Stimulated activated naive CD8-positive, alpha-beta T cell treated with anti-CD3 and anti-CD28 coated beads, Interleukin-15, Interleukin-2, amounts not matched to agents 100 U/mL and 50 U/mL, for 24 hours (primary cell): ENCODE measurements around the gene CFI.

Experiments
- ATAC-seq: fragments of 150-1000 bp; cut with Tn5 transposase; one replicate; pipeline ENCODE4 v1.10.0; 2021
- DNase-seq: peaks from one replicate; pipeline ENCODE4 v3.0.0; 2021

The CFI gene

DNA sequence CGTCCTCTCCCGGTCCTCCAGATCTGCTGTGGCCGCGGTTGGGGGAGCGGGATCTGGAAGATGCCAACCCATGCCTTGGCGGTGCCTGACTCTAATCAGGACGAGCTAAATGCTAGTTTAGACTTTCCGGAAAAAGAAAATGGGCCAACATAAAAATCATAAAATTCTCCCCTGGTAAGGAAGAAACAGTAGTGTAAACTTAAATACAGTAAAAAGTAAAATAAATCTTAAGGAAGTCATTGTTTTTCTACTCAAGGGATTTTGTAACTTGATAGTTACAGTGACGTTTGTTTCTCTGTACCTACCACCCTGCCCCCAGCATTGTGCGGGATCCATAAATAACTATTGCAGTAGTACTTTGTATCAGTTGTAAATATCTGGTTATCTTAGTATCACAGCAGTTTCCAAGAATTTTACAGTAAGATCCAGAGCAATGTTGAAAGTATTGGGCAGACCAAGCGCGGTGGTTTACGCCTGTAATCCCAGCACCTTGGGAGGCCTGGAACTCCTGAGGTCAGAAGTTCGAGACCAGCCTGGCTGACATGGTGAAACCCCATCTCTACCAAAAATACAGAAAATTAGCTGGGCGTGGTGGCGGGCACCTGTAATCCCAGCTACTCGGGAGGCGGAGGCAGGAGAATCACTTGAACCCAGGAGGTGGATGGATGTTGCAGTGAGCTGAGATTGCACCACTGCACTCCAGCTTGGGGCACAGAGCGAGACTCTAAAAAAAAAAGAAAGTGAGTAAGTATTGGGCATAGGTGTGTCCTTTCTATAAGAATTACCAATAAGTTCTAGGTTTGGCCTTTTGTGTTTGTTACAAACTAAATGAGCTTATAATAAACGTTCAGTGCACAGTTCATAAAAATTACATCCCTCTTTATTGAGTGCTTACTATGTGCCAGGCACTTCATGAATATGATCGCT lies 70.9 kb downstream of the CFI start:
- no peak for DNase-seq
- ATAC-seq, result no peak

- ATAC-seq, result peak; percentile 90
- DNase-seq, result peak; percentile 74
These were observed 71.8 kb downstream of the CFI start, which contains the start of gene PLA2G12A for GRCh38 chr4:109729718-109730618. TSS of gene PLA2G12A (minus strand) at chr4:109730070. CDS start at chr4:109729809, 261 bp downstream.

- ATAC-seq (peak; percentile 45), DNase-seq (peak; percentile 47)
These were observed 72.6 kb downstream of the CFI start for GRCh38 chr4:109729117-109729717.

DNA sequence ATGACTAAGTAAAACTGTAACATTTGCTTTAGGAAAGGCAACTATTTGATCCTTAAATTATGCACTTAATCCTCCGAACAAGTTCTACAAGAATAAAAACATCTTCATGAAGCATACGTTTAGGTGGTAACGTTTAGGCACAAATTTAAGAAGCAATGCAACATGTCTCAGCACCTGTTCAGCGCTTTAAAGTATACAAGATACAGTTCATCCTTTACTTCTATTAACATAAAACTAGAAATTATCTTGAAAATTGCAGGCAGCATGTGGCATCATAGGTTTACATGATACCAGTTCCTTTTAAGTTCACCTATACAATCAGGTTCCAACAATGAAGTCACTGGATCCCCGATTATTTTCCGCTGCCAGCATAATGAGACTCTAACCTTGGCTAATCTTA lies 73.4 kb downstream of the CFI start:
- ATAC-seq (no peak), DNase-seq (no peak)

- ATAC-seq, result no peak
- DNase-seq, result no peak
These were observed 78.7 kb downstream of the CFI start for GRCh38 chr4:109723110-109723509.

- DNase-seq (no peak), ATAC-seq (no peak)
These were observed 79.4 kb downstream of the CFI start for GRCh38 chr4:109722357-109722756.

DNA sequence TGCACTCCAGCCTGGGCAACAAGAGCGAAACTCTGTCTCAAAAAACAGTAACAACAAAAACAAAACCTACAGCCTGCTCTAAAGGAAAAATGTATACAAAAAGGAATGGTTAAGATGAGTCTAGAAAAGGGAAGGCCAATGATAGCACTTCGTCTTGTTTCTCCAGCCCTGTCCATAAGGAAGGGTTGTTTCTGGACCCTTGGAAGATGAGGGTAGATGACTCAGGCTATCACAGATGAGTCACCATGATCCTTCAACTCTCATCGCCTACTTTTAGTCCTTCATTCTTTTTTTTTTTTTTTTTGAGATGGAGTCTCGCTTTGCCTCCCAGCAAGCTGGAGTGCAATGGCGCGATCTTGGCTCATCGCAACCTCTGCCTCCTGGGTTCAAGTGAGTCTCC lies 80.8 kb downstream of the CFI start:
- DNase-seq, result no peak
- no peak for ATAC-seq

- DNase-seq, result no peak
- no peak for ATAC-seq
These were observed 82.2 kb downstream of the CFI start for GRCh38 chr4:109719604-109720003.

GRCh38 chr4:109718759-109719158 lies 83.0 kb downstream of the CFI start:
- ATAC-seq, result no peak
- no peak for DNase-seq

DNA sequence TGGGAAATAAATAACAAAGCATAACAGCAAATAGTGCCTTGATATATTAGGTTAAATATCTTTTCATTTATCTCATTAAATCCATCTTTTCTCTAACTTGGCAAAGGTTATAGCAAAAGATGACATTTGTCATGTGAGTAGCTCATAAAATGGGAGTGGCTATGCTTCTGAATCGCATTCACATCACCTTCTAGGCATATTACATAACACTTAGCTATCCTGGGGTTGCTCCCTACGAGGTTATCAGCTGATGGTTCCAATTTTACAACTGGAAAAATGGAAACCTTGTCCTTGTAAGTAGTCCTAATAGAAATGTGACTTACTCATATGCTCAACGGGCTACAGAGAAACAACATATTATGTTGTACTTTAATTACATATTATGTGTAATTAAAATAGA lies 88.3 kb downstream of the CFI start:
- ATAC-seq (no peak), DNase-seq (no peak)

DNA sequence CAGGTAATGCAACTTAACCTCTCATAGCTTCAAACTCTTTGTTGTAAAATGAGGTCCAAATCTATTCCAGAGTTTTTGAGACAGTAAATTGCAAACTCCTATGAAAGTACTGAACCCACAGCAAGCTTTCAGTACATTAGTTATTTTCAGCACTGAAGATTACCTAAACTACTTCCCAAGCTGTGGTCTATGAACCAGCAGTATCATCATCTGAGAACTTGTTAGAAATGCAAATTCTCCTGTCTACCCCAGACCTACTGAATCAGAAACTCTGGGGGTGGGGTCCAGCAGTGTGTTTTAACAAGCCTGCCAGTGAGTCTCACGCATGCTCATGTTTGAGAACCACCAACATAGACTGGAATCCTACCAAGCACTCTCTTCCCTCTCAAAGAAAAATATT lies 92.8 kb downstream of the CFI start:
- no peak for ATAC-seq
- no peak for DNase-seq

DNA sequence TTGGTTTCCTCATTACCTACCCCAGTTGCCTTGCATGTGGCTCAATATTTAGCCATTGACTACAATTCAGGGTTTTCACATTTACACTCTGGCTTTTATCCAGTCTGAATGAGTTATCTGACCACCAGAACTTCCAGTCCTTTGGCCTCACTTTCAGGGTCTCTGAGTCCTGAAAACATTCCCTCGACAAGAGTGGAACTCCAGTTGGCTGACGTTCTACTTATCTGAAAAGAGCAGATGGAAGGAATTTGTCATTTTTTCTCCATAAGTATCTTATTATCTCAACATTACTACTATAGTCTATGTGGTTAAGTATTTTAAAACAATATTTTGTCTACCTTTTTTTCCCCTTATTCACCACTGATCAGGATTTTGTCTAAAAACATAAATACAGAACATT lies 93.4 kb downstream of the CFI start:
- no peak for ATAC-seq

GRCh38 chr4:109703664-109704361 lies 98.0 kb downstream of the CFI start:
- no peak for ATAC-seq
- no peak for DNase-seq

More for the DNA sequence above, 93.4 kb downstream of the CFI start:
- no peak for DNase-seq

DNA sequence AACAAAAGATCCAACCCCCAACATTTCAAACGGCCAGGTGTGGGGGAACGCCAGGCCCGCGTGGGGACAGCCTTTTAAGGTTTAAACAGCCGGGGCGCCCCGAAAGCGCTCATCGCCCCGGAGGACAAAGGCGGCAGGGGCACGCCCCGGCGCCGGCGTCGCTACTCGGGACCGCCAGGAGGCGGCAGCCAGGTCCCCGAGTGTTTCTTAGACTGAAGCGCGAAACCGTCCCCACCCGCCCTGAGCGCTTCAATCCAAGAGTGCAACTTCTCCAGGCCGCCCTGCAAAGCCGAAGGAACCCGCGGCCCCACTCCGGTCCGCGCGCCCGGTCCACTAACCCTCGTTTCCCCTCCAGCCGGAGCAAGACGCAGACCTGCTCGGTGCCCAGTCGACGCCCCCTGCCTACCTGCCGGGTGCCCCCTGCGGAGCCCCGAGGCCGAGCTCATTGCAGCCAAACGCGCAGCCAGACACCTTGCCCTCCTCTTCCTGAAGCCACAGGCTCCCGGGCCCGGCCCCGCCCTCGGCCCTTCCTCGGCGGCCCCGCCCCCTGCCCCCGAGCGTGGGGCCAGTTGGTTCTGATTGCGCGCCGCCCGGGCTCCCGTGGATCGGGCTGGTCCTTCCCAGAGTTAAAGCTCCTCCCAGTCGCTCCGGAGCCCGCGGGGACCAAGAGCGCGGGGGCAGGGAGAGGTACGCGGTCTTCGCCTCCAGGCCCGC lies 98.7 kb downstream of the CFI start, which contains the start of gene CASP6:
CASP6 (minus strand) TSS at position 496 of the 714 bp plus-strand sequence; CDS start at position 446, 50 bp downstream.
- peak; percentile 75 for DNase-seq
- peak; percentile 88 for ATAC-seq

- DNase-seq (no peak), ATAC-seq (no peak)
These were observed 100.0 kb downstream of the CFI start for GRCh38 chr4:109701566-109702410.

DNA sequence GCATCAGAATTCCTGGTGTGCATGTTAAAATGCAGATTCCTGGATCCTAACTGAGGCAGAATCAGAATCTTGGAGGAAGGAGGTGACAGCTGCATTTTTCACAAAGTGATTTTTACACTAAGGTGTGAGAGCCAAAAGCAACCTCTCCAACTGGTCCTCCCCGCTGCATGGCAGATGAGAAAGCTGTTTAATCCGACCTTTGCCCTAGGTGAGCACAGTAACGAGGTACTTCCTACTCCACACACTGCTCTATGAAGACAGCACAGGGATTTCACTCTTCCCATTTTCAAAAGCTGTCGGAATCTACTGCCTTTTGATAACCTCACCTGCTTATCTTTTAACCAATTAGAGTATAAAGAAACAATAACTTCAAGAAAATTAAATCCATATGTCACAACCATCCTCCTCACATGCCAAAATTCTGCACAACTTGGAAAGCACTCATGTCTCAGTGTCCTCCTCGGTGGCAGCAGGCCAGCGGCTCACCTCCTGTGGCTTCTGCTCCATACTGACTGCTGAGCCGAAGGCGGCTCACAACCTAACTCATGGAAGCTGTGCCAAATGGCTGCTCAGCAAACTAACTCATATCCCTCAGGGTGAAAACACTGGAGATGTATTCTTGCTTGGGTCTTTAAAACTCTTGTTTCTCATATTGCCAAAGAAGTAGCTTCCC lies 102.1 kb downstream of the CFI start:
- DNase-seq, result no peak
- no peak for ATAC-seq

GRCh38 chr4:109698656-109699055 lies 103.1 kb downstream of the CFI start:
- no peak for DNase-seq
- no peak for ATAC-seq

- ATAC-seq (peak; percentile 67), DNase-seq (no peak)
These were observed 110.3 kb downstream of the CFI start for GRCh38 chr4:109691411-109691920.
